NK-92 (cell line): ENCODE results near the gene ATP6AP1.

Experiments used
- DNase-seq: peaks from one replicate; lab custom pipeline; 2025; ENCODE audit not compliant: unreplicated experiment; lab: John Stamatoyannopoulos, UW

The ATP6AP1 gene

GRCh38 chrX:154426916-154427770 is 1.3 kb upstream of the ATP6AP1 start:
- DNase-seq, result no peak

- DNase-seq, result no peak
Observed at GRCh38 chrX:154429711-154430110, 1.2 kb downstream of the ATP6AP1 start.

DNA sequence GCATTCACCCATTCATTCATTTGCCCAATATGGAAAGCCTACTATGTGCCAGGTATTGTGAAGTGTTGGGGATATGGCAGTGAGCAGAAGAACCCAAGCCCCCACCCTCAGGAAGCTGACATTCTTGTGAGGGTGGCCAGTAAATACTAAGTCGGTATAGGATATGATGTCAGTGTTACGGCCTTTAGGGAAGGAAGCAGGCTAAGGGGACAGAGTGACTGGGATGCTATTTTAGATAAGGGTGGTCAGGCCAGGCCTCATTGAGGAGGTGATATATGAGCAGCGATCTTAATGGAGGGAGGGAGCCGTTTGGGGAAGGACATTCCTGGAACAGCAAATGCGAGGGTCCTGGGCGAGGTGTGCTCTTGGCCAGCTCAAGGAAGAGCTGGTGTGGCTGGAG is 2.0 kb downstream of the ATP6AP1 start:
- no peak for DNase-seq

DNA sequence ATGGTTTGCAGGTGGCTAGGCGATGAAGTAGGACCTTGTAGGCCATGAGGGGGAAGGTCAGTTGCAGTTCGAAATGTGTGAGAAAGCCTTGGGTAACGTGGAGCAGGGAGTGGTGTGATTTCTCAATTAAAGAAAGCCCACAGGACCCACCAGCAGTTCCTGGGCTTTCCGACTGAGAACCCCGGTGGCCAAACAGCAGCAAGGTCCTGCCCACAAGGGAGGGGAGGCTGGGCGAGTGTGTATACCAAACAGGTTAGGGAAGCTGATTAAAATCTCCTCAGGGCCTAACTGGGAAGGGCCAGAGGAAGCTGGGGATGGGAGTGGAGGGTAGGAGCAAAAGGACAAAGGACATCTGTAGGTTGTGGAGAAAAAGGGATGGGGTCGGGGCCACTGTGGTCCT is 2.4 kb downstream of the ATP6AP1 start:
- DNase-seq, result no peak

- DNase-seq, result no peak
Observed at GRCh38 chrX:154431341-154431740, 2.9 kb downstream of the ATP6AP1 start.

DNA sequence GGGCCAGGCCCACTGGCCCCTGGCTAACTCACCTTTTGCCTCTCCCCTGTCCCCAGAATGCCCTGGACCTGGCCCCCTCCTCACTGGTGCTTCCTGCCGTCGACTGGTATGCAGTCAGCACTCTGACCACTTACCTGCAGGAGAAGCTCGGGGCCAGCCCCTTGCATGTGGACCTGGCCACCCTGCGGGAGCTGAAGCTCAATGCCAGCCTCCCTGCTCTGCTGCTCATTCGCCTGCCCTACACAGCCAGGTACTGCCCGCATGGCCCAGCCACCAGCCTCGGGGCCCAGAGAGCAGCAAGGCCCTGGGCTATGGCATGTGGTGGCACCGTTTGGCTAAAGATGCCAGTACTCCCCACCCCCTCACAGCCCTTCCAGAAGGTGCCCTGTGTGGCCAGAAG is 3.7 kb downstream of the ATP6AP1 start:
- no peak for DNase-seq

DNA sequence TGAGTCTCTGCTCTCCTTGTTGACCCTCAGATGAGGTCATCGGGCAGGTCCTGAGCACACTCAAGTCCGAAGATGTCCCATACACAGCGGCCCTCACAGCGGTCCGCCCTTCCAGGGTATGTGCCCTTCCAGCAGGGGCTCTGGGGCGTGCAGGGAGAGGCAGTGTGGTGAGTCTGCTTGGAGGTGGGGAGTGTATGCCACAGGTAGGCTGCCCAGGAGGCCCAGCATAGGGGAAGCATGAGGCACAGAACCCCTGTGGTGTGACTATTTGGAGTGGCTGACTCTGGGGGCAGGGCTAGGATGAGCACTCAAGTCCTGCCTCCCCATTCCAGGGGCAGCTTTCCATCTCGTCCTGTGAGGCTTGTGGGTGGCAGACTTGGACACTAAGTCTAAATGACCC is 5.1 kb downstream of the ATP6AP1 start:
- DNase-seq, result no peak

DNA sequence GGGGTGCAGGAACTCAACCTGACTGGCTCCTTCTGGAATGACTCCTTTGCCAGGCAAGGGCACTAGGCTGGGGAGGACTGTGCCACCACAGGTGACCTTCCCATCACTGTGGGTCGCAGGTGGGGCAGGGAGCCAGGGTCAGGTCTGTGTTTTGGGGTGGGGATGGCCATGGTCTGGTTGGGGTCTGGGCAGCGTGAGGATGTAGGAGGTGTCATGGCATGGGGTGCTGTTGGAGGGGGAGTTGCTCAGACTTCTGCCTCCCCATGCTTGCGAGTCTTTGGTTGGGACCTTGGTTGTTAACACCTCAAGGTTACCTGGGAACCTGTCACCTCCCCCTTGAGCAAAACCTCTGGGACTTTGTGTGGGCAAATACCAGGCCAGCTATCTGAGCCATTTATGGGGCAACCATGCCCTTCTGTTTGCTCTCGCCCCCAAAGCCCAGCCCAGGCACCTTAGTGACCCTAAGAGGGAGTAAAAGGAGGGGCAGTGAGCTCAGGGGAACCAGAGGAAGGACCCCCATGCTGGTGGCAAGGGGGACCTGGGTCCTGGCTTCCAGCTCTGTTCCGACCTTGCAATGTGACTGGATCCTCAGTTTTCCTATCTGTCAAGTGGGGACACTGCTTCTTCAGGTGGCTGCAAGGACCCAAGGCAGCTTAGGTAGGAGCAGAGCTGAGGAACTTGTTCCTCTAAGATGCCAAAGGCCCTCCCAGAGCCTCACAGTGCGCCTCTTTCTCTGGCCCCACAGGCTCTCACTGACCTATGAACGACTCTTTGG is 6.1 kb downstream of the ATP6AP1 start:
- no peak for DNase-seq

DNA sequence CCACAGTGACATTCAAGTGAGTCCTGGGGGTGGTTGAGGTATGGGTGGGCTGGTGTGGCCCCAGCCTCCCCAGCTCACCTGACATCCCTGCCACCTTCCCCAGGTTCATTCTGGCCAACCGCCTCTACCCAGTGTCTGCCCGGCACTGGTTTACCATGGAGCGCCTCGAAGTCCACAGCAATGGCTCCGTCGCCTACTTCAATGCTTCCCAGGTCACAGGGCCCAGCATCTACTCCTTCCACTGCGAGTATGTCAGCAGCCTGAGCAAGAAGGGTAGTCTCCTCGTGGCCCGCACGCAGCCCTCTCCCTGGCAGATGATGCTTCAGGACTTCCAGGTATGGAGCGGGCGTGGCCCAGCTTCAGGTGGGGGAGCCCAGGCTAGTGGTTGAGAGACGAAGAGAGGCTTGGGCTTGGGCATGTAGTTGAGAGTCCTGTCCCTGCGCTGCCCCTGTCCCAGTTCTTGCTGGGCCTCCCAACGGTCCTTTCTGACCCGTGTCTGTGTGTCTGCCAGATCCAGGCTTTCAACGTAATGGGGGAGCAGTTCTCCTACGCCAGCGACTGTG is 6.8 kb downstream of the ATP6AP1 start:
- DNase-seq, result no peak

- DNase-seq, result no peak
Observed at GRCh38 chrX:154436374-154436982, 8.0 kb downstream of the ATP6AP1 start.

- DNase-seq, result no peak
Observed at GRCh38 chrX:154436983-154437752, 8.7 kb downstream of the ATP6AP1 start, which contains the start of gene GDI1. GDI1 (plus strand) TSS chrX:154437154; CDS start chrX:154437255, 101 bp downstream.

- no peak for DNase-seq
Observed at GRCh38 chrX:154437971-154438893, 9.8 kb downstream of the ATP6AP1 start.

GRCh38 chrX:154439841-154440240 is 11.4 kb downstream of the ATP6AP1 start:
- DNase-seq, result no peak

DNA sequence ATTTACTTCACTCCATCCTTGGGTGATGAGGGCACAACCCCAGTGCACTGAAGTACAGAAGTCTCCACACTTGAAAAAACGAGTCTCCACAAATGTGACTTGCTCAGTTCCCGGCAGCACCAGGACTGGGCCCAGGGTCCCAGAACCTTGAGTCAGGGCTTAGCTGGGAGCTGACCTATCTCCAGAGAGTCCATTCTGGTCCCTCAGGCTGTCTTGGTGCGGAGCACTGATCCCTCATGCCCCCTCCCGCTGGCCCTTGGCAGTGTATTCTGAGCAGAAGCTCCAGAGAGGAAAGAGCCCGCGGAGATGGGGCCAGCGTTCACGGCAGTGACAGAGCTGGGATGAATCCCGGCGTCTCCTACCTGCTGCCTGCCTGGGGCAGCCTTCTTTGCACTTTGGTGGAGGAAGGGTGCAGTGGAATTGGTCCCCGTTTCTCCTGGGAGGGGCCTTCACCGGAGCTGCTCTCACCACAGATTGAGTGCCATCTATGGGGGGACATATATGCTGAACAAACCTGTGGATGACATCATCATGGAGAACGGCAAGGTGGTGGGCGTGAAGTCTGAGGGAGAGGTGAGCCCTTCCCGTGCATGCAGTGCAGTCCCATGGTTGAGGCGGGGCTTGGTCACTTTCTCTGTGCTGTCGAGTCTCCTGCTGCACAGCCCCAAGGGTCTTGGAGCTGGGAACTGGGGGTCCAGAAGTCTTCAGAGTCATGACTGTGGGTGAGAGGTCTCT is 12.3 kb downstream of the ATP6AP1 start:
- DNase-seq, result no peak

DNA sequence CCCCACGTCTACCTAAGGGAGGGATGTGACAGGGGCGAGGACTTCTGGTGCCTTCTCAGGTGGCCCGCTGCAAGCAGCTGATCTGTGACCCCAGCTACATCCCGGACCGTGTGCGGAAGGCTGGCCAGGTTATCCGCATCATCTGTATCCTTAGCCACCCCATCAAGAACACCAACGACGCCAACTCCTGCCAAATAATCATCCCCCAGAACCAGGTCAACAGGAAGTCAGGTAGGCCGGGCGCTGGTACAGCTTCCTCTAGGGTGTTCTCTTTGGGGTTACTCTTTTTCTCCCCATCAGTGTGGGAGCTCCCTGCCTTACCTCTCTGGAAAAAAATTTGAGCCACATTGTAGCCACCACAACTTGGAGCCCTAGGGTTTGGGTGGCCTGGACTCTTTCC is 13.1 kb downstream of the ATP6AP1 start:
- DNase-seq, result no peak

GRCh38 chrX:154441984-154442707 is 13.7 kb downstream of the ATP6AP1 start:
- DNase-seq, result no peak

GRCh38 chrX:154443479-154443910 is 15.0 kb downstream of the ATP6AP1 start:
- DNase-seq, result no peak
